Measurements from ENCODE around the gene RDH5.

DNA sequence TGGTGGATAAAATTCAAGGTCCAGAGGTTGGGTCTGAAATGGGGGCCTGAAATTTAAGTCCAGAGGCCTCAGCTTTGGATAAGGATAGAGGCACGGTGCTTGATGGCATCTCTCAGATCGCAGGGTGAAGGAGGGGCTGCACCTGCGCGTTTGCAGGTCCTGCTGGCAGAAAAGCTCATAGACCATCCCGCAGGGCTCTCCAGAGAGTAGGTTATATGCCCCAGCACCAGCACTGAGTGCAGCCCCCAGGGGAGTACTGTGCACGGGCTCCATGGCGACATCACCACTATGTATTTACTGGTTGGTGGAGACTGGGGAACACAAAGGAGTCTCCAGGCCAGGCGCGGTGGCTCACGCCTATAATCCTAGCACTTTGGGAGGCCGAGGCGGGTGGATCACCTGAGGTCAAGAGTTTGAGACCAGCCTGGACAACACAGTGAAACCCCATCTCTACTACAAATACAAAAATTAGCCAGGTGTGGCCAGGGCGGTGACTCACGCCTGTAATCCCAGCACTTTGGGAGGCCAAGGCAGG, 12.9 kb downstream of the RDH5 start:
- TF ChIP-seq, protein P1, sequence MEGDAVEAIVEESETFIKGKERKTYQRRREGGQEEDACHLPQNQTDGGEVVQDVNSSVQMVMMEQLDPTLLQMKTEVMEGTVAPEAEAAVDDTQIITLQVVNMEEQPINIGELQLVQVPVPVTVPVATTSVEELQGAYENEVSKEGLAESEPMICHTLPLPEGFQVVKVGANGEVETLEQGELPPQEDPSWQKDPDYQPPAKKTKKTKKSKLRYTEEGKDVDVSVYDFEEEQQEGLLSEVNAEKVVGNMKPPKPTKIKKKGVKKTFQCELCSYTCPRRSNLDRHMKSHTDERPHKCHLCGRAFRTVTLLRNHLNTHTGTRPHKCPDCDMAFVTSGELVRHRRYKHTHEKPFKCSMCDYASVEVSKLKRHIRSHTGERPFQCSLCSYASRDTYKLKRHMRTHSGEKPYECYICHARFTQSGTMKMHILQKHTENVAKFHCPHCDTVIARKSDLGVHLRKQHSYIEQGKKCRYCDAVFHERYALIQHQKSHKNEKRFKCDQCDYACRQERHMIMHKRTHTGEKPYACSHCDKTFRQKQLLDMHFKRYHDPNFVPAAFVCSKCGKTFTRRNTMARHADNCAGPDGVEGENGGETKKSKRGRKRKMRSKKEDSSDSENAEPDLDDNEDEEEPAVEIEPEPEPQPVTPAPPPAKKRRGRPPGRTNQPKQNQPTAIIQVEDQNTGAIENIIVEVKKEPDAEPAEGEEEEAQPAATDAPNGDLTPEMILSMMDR (IDR thresholded peaks at IDR 0.05): no peak
- TF ChIP-seq POLR2A (IDR thresholded peaks at IDR 0.05): no peak

Data from adrenal gland (tissue), 5 donors.